Lung (tissue), 16 donors: ENCODE data around the gene CTDSPL2. TPM values are rescaled to one million over a fixed set of nuclear protein-coding genes. Genes with fewer than 3 reads are reported as not detected.
A peak's percentile ranks its signal among the peaks of the same experiment; 100 is the strongest.

Experiments used
- ATAC-seq: fragments of 200-7000 bp; cut with Tn5 transposase; one replicate; pipeline ENCODE4 v1.9.1; 2020; ENCODE audit warnings: moderate number of reproducible peaks; ENCODE audit not compliant: insufficient read depth, low FRiP score
- DNase-seq, 3 donors: peaks; one replicate each; pipeline ENCODE4 v3.0.0-alpha.2; 2013 to 2017
- H3K27ac ChIP-seq, 2 donors: one replicate each; pipeline ENCODE4 v1.5.1; 2013; ENCODE audit warnings: mild to moderate bottlenecking in 2 of 2, moderate library complexity in 2 of 2, control low read depth in 1 of 2, inconsistent platforms in 1 of 2, low read depth in 1 of 2, low read length in 1 of 2
- H3K27me3 ChIP-seq, 3 donors: one replicate each; pipeline ENCODE4 v1.5.1; 2013; ENCODE audit warnings: low read length in 2 of 3; ENCODE audit not compliant: control insufficient read depth in 3 of 3, insufficient read depth in 3 of 3
- H3K36me3 ChIP-seq, 4 donors: one replicate each; pipeline ENCODE4 v1.5.1; 2013; ENCODE audit warnings: low read length in 4 of 4, mild to moderate bottlenecking in 1 of 4, moderate library complexity in 1 of 4; ENCODE audit not compliant: control insufficient read depth in 4 of 4, insufficient read depth in 4 of 4
- H3K4me1 ChIP-seq, 5 donors: one replicate each; pipeline ENCODE4 v1.5.1; 2013; ENCODE audit warnings: low read length in 5 of 5, mild to moderate bottlenecking in 2 of 5, moderate library complexity in 1 of 5; ENCODE audit not compliant: control insufficient read depth in 5 of 5, insufficient read depth in 5 of 5
- H3K4me3 ChIP-seq: one replicate; pipeline ENCODE4 v1.5.1; 2013; ENCODE audit warnings: mild to moderate bottlenecking, control low read depth, moderate library complexity
- H3K9ac ChIP-seq, 2 donors: one replicate each; pipeline ENCODE4 v1.5.1; 2013; ENCODE audit warnings: low read length in 2 of 2, control low read depth in 1 of 2; ENCODE audit not compliant: insufficient read depth in 1 of 2
- H3K9me3 ChIP-seq, 4 donors: one replicate each; pipeline ENCODE4 v1.5.1; 2013; ENCODE audit warnings: low read length in 3 of 4, mild to moderate bottlenecking in 1 of 4, moderate library complexity in 1 of 4; ENCODE audit not compliant: control insufficient read depth in 4 of 4, insufficient read depth in 3 of 4
- CTCF ChIP-seq: IDR thresholded peaks from 2 replicates; pipeline ENCODE4 v1.5.1; 2012; ENCODE audit warnings: mild to moderate bottlenecking; ENCODE audit errors: control extremely low read depth, extremely low read depth
- WGBS, 2 donors: extraction: QIAGEN DNeasy Blood & Tissue Kit; methylation state at CpG; one replicate each; pipeline ENCODE4 v1.1.7; 2013; 5-methylcytosine and 5-hydroxymethylcytosine counted together
- long read RNA-seq, 5 donors: transcript quantifications; one replicate each; lab custom pipeline, GENCODE V29; 2026
- polyA plus RNA-seq, 2 donors: library from polyadenylated mRNA; stranded (reverse); fragments of 200-250 nt; gene quantifications; one replicate each; pipeline ENCODE4 v1.2.1, GENCODE V29; 2013
- total RNA-seq, 2 donors: library from RNA; depleted of rRNA in 1 of 2; stranded (reverse); fragments of >200 nt in 1 of 2; gene quantifications; one replicate each; pipeline ENCODE4 v1.2.1, GENCODE V29; 2014 to 2021
- donor health status: control.
- donor health status: control.
- donor health status: Bipolar disorder and iron deficiency.
- donor health status: healthy.
- donor health status: DM: yes; HTN: yes; CAD: no.

CTDSPL2 gene
- 100 to 1,000 TPM in 1 of 2 donors, 10 to 100 TPM in 1; 29.1 to 119 TPM for total RNA-seq
- polyA plus RNA-seq: 1 to 10 TPM; 5.5 to 8.9 TPM
- long read RNA-seq, donor 1, full-length matches to known transcripts: 13 of 40 reads
- long read RNA-seq, donor 1, partial matches to known transcripts: 27 of 40 reads
- long read RNA-seq, donor 1, other reads (novel, unspliced or antisense): 0 of 40 reads
- long read RNA-seq, donor 2, partial matches to known transcripts: 6 of 14 reads
- long read RNA-seq, donor 2, other reads (novel, unspliced or antisense): 8 of 14 reads
- long read RNA-seq, donor 3, full-length matches to known transcripts: 2 of 19 reads
- long read RNA-seq, donor 3, partial matches to known transcripts: 17 of 19 reads
- long read RNA-seq, donor 3, other reads (novel, unspliced or antisense): 0 of 19 reads
- long read RNA-seq, donor 4, partial matches to known transcripts: 5 of 6 reads
- long read RNA-seq, donor 4, other reads (novel, unspliced or antisense): 0 of 6 reads
- long read RNA-seq, donor 5, full-length matches to known transcripts: 7 of 18 reads
- long read RNA-seq, donor 5, partial matches to known transcripts: 11 of 18 reads
- long read RNA-seq, donor 5, other reads (novel, unspliced or antisense): 0 of 18 reads

DNA sequence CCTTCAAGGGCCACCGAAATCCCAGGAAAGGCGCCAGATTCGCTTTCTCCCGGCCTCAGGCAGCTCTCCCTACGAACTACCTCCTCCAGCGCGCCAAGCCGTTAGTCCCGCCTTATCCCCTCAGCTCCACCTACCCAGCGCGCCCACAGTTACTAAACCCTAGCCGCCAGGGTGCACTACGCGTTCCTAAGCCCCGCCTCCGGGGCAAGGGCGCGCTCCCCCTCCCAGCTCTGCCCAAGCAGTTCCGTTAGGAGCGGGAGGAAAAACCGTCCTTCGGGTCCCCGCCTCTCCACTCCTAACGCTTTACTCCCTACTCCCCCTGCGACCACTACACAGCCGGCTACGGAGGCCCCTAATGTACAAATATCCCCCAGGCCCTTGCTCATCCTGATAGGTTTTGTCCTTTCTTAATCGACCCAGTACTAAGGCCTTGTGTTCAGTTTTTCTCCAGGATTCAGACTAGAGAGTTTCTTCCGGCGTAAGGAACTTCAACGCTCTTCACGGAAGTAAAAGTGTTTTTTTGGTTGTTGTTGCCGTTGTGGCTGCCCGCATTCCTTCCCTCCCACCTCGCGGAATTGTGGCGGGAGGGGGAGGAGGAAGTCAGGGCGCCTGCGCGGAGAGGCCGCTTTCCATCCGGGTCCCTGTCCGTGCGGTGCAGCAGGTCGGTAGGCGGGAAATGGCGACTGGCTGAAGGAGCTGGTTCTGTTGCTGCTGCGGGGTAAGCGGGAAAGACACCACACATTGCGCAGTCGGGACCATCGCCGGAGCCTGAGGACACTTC, at the start of gene CTDSPL2:
Gene CTDSPL2 (plus strand): TSS at position 655 of the 781 bp plus-strand sequence. CDS start 31,386 bp downstream, outside the sequence.
- peak; percentile 99 for ATAC-seq

DNA sequence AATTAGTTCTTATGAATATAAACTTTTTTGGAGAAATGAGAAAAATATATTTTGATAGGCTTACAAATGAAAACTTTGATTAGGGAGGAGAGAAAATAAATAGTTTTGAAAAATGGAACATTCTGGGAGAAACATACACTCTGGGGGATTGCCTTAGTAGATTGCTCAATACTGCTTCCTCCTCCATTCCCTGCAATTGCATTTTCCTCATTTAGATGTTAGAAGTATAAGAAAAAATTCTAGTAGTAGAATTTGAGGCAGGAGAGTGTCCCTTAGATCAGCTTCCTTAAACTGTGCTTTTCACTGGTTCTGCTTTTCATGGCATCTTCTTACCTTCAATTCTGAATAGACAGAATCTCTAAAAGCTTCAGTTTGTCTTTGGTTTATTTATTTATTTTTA, 46.2 kb upstream of the CTDSPL2 start:
- ATAC-seq (no peak), DNase-seq (no peak)
- no peak overlapping the region for H3K9ac ChIP-seq
- peaks cover 0 to 13% (median 2%) of the 10 kb centered on the region in 4 donors for H3K36me3 ChIP-seq
- TF ChIP-seq CTCF: no peak
- no peaks in the 10 kb centered on the region for H3K4me1 ChIP-seq
- no peaks in the 10 kb centered on the region for H3K27me3 ChIP-seq
- no peak overlapping the region for H3K27ac ChIP-seq
- no peak overlapping the region for H3K4me3 ChIP-seq
- no peaks in the 10 kb centered on the region for H3K9me3 ChIP-seq

More for the DNA sequence above, at the start of gene CTDSPL2:
- H3K9me3 ChIP-seq: no peaks in the 10 kb centered on the region
- peak within 1 kb of the TSS; percentile 94 to 97 for H3K27ac ChIP-seq
- TF ChIP-seq CTCF: peak; percentile 9
- peaks cover 0 to 6% (median 1%) of the 10 kb centered on the region in 4 donors for H3K36me3 ChIP-seq
- peak; percentile 99 to 100 (median 99) for DNase-seq
- no peaks in the 10 kb centered on the region for H3K27me3 ChIP-seq
- WGBS, 2 donors: 0% methylated on average over 49 to 53 of the region's 53 CpGs
- H3K9ac ChIP-seq: peak within 1 kb of the TSS; percentile 96 to 99
- peak within 1 kb of the TSS; percentile 72 for H3K4me3 ChIP-seq
- H3K4me1 ChIP-seq: peaks cover 0 to 12% (median 6%) of the 10 kb centered on the region in 5 donors

- Histone ChIP-seq H3K4me1 (no peaks in the 10 kb centered on the region), H3K9ac (no peak overlapping the region), H3K36me3 (peaks cover 0 to 12% (median 2%) of the 10 kb centered on the region in 4 donors), H3K4me3 (no peak overlapping the region), H3K9me3 (no peaks in the 10 kb centered on the region), H3K27ac (no peak overlapping the region), H3K27me3 (no peaks in the 10 kb centered on the region)
- no peak for TF ChIP-seq CTCF
- ATAC-seq (no peak), DNase-seq (no peak)
- 30 to 50% methylated on average over 1 of the region's 1 CpG for WGBS, 2 donors
Observed at GRCh38 chr15:44385344-44385942, 42.0 kb upstream of the CTDSPL2 start.
